Mesodermal cell (in vitro differentiated cells): Measurements from ENCODE around the gene AKAP7.
"Not testable (repeated sequence)": the region's sequence is repeated elsewhere in the genome, so short reads cannot be mapped to it uniquely, and the experiment has no call there.

Source experiments
- H3K27ac ChIP-seq: 2 replicates; pipeline ENCODE4 v1.7.0; 2013; ENCODE audit warnings: mild to moderate bottlenecking, low read depth, low read length, moderate library complexity; ENCODE audit not compliant: severe bottlenecking
- H3K36me3 ChIP-seq: 2 replicates; pipeline ENCODE4 v1.7.1; 2013; ENCODE audit warnings: mild to moderate bottlenecking, low read length, moderate library complexity; ENCODE audit not compliant: control insufficient read depth, insufficient read depth
- H3K4me1 ChIP-seq: one replicate; pipeline ENCODE4 v1.7.1; 2013; ENCODE audit warnings: mild to moderate bottlenecking, low read length; ENCODE audit not compliant: insufficient read depth, control insufficient read depth, poor library complexity, severe bottlenecking
- H3K4me3 ChIP-seq: 2 replicates; pipeline ENCODE4 v1.7.0; 2013; ENCODE audit warnings: low read length, control low read depth, mild to moderate bottlenecking; ENCODE audit not compliant: insufficient read depth, poor library complexity, severe bottlenecking; ENCODE audit errors: extremely low read depth
- H3K9me3 ChIP-seq: 2 replicates; pipeline ENCODE4 v1.7.1; 2013; ENCODE audit warnings: mild to moderate bottlenecking, low read length, moderate library complexity; ENCODE audit not compliant: control insufficient read depth
- WGBS, 2 experiments: methylation state at CpG; one replicate each; pipeline ENCODE4 v1.1.5; 2013; ENCODE audit warnings: missing lambda C conversion rate in 2 of 2; ENCODE audit not compliant: insufficient coverage in 2 of 2; 5-methylcytosine and 5-hydroxymethylcytosine counted together

AKAP7 gene

DNA sequence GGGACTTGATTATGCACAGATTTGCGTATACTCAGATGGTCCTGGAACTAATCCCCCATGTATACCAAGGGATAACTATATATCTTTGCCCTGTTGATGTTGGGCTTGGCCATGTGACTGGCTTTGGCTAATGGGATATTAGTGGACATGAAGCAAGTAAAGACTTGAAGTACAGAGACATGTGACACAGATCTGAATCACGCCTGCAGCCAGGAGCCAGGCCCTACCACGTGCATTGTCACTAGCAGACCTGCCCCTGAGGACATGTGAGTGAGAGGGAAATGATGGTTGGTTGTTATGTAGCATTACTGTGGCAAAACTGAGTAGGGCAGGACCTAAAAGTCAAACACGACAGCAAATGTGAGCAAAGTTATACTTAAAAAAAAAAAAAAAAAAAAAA lies 155.7 kb downstream of the AKAP7 start:
- Histone ChIP-seq H3K4me3 (no peak overlapping the region), H3K4me1 (no peaks in the 10 kb centered on the region), H3K9me3 (no peaks in the 10 kb centered on the region), H3K27ac (no peak overlapping the region), H3K36me3 (no peaks in the 10 kb centered on the region)
- 91 to 100% methylated on average over 2 of the region's 4 CpGs for WGBS, 2 experiments

DNA sequence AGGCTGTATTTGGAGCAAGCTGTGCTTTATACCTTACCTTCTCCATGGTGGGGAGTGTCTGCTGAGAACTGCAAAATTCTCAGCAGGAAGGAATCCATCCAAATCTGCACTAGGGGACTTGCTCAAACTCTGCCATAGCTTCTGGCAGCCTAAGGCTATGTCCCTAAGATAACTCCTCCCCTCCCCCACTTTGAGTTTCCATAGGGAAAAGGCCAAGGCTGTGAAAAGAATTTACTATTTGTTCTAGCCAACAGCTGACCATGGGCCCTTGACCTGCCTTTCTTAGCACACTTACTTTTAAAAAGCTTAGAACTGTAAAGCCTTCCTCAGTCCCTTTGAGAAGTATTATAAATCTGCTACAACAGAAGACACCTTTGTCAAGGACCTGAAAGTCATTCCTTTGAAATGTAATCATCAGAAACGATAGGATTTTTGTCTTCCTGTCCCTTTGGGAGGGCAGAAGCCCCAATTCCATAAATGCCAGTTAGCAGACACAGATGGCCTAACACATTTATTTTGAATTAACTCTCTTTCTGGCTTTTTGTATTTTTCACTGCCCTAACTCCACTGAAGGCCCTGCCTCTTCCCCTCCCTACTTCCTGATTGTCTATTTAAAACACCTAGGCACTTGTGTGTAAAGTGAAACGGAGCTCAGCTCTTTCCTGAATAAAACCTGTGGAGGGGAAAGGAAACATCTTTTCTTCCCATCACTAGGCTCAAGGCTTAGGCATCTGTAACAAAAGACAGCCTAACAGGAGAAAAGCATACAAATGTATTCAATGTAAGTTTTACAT lies 157.1 kb downstream of the AKAP7 start:
- 33 to 50% methylated on average over 1 of the region's 2 CpGs for WGBS, 2 experiments

DNA sequence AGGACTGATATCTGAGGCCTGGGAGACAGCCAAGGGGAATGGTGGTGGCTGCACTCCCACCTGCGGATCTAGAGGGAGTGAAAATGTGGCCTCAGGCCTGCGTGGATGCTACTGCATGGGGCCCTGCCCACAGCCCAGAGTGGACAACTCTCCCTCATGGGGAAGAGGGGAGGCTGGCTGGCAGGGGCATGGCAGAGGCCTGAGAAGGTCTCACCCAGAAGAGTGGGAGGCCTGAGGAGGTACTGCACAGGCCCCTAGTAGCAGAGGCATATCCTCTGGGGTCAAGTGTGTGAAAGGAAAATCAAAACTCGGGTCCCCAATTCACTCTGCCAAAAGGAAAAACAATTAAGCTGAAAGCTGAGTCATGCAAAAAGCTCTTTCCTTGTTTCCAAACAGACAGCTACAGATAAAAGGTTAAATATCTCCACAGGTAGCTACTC lies 158.2 kb downstream of the AKAP7 start:
- Histone ChIP-seq H3K27ac (no peak overlapping the region), H3K9me3 (no peaks in the 10 kb centered on the region), H3K36me3 (no peaks in the 10 kb centered on the region), H3K4me3 (no peak overlapping the region), H3K4me1 (no peaks in the 10 kb centered on the region)
- 67% methylated on average over 3 of the region's 3 CpGs for WGBS, 2 experiments

More for the DNA sequence above, 157.1 kb downstream of the AKAP7 start:
- Histone ChIP-seq H3K4me3 (no peak overlapping the region), H3K36me3 (no peaks in the 10 kb centered on the region), H3K27ac (no peak overlapping the region), H3K9me3 (no peaks in the 10 kb centered on the region), H3K4me1 (no peaks in the 10 kb centered on the region)

DNA sequence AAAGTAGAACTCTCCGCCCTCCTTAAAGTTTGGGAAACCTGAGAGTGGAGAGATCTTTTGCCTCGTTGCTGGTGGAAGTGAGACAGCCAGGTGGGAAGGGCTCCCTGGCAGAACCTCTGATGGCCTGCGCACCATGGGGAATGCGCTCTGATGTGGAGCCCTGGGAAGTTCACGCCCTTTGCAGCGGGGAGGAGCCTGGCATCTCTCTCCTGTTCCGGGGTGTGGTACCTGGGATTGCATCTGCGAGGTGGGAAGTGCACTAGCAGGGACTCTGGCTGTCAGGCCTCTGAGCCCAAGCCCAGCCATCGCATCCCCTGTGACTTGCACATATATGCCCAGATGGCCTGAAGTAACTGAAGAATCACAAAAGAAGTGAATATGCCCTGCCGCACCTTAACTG lies 159.8 kb downstream of the AKAP7 start:
- Histone ChIP-seq H3K36me3 (no peaks in the 10 kb centered on the region), H3K27ac (no peak overlapping the region), H3K4me1 (no peaks in the 10 kb centered on the region), H3K4me3 (no peak overlapping the region), H3K9me3 (no peaks in the 10 kb centered on the region)
- WGBS, 2 experiments, result 89 to 94% methylated on average over 8 to 9 of the region's 10 CpGs

DNA sequence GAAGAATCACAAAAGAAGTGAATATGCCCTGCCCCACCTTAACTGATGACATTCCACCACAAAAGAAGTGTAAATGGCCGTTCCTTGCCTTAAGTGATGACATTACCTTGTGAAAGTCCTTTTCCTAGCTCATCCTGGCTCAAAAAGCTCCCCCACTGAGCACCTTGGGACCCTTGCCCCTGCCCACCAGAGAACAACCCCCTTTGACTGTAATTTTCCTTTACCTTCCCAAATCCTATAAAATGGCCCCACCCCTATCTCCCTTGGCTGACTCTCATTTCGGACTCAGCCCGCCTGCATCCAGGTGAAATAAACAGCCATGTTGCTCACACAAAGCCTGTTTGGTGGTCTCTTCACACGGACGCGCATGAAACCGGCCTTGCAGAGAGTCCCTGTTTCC lies 165.6 kb downstream of the AKAP7 start:
- not testable (repeated sequence) for H3K4me1 ChIP-seq, H3K4me3 ChIP-seq
- 90 to 92% methylated on average over 6 of the region's 7 CpGs for WGBS, 2 experiments

DNA sequence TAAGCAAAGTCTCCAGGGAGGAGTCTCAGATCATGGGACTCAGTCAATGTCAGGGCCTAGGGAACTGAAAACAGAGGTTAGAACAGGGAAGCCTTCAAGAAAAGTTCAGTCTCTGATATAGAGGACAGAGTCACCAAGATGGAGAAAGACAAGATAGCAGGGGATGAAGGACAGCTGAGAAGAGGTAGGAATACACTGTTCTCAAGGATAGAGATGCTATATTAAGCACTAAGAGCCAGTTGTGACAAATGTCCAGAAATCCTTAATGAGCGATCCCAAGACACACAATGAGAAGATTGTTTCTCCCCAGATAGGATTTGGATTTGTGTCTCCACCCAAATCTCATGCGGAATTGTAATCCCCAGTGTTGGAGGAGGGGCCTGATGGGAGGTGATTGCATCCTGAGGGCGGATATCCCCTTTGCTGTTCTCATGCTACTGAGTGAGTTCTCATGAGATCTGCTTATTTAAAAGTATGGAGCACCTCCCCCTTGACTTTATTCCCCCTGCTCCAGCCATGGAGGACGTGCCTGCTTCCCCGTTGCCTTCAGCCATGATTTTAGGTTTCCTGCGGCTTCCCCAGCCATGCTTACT lies 168.2 kb downstream of the AKAP7 start:
- no peak overlapping the region for H3K27ac ChIP-seq
- no peaks in the 10 kb centered on the region for H3K9me3 ChIP-seq
- 82 to 93% methylated on average over 4 to 5 of the region's 6 CpGs for WGBS, 2 experiments
- no peak overlapping the region for H3K4me3 ChIP-seq
- H3K4me1 ChIP-seq, result no peaks in the 10 kb centered on the region
- H3K36me3 ChIP-seq, result no peaks in the 10 kb centered on the region

More for the DNA sequence above, 165.6 kb downstream of the AKAP7 start:
- not testable (repeated sequence) for H3K36me3 ChIP-seq, H3K27ac ChIP-seq, H3K9me3 ChIP-seq

DNA sequence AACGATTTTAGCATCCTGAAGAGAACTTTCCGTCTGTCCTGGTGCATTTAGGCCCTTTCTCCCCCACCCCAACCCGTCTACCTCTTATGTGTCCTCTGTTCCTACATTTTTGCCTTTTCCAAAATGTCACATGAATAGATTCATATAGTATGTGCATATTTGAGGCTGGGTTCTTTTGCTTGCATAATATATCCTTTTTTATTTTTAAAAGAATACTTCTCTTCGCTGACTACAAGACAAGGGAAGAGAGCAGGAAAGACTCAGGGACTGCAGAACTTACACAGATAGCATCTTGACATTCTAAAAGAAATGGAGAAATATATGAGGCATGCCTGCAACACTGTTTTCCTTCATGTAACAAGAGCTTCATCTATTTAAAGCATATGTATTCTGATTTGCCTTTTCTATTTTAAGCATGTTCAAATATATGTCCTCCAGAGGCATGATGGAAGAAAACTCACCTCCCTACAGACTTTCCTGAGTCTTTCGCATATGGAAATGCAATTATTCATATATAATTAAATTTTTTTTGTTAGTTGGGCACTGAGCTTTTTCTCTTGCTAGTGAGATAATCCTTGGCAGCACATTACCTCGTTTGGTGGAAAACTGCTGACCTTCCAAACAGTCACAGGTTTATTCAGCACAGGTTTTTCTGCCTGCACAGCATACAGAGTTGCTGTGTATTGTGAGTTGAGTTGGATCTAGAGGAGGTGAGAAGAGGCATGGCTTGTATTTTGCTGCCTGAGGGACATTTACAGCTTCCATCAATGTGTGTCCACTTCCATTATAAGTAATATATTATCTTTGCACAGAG lies 170.0 kb downstream of the AKAP7 start:
- no peaks in the 10 kb centered on the region for H3K4me1 ChIP-seq
- H3K36me3 ChIP-seq, result no peaks in the 10 kb centered on the region
- no peak overlapping the region for H3K4me3 ChIP-seq
- WGBS, 2 experiments, result 20 to 94% methylated on average over 1 to 3 of the region's 6 CpGs
- H3K27ac ChIP-seq, result no peak overlapping the region
- H3K9me3 ChIP-seq, result peaks cover 6% of the 10 kb centered on the region

DNA sequence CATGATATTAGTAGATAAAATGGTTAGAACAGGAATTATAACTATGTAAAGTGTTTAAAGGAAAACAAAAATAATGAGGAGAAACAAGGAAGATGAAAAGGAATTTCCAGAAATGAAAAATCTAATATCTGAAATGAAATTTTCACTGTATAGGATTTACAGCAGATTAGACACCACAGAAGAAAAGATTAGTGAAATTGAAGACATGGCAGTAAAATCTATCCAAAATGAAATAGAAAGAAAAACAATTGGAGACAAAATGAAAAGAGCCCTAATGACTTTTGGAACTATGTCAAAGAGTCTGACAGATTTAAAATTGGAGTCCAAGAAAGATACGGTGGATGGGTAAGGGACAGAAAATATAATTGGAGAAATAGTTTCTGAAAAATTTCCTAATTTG lies 174.2 kb downstream of the AKAP7 start:
- H3K27ac ChIP-seq, result no peak overlapping the region
- no peaks in the 10 kb centered on the region for H3K4me1 ChIP-seq
- H3K9me3 ChIP-seq, result peaks cover 6% of the 10 kb centered on the region
- H3K4me3 ChIP-seq, result no peak overlapping the region
- H3K36me3 ChIP-seq, result no peaks in the 10 kb centered on the region
- WGBS, 2 experiments, result no CpG with 5 or more reads among the region's 1 CpG

DNA sequence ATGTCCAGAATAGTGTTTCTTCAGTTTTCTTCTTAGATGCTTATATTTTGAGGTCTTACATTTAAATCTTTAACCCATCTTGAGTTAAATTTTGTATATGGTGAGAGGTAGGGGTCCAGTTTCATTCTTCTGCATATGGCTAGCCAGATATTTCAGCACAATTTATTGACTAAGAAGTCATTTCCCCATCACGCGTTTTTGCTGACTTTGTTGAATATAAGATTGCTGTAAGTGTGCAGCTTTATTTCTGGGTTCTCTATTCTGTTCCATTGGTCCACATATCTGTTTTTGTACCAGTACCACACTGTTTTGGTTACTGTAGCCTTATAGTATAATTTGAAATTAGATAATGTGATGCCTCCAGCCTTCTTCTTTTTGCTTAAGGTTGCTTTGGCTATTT lies 179.6 kb downstream of the AKAP7 start:
- WGBS, 2 experiments, result no CpG with 5 or more reads among the region's 2 CpGs
- Histone ChIP-seq H3K4me3 (no peak overlapping the region), H3K9me3 (peaks cover under 1% of the 10 kb centered on the region), H3K36me3 (no peaks in the 10 kb centered on the region), H3K4me1 (no peaks in the 10 kb centered on the region), H3K27ac (no peak overlapping the region)

DNA sequence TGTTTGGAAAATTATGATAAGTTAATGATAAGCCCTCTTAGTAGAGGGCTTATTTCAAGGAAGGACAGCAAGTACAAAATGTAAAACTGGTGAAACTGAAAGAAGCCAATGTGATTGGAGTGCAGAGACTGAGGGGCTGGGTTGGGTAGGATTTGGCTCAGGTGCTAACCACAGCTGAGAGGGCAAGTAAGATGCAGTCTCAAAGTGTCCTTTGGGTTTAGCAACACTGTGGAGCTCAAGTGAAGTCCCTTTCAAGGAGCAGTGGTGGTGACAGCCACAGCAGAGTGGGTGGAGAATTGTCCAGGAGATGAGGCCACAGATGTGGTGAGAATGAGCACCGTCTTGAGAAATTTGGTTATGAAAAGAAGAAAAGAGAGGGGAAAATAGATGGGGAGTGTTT lies 181.4 kb downstream of the AKAP7 start:
- Histone ChIP-seq H3K4me1 (no peaks in the 10 kb centered on the region), H3K4me3 (no peak overlapping the region), H3K36me3 (no peaks in the 10 kb centered on the region), H3K9me3 (no peaks in the 10 kb centered on the region), H3K27ac (no peak overlapping the region)
- WGBS, 2 experiments, result 67 to 100% methylated on average over 1 of the region's 1 CpG
